GM21447 (cell line): ENCODE measurements around the gene METTL9.
"Not testable (repeated sequence)": the region's sequence is repeated elsewhere in the genome, so short reads cannot be mapped to it uniquely, and the experiment has no call there.

Experiments
- ATAC-seq: cut with Tn5 transposase; IDR thresholded peaks from one replicate; pipeline ENCODE4 v1.9.1; 2021; ENCODE audit not compliant: unreplicated experiment

METTL9 gene

DNA sequence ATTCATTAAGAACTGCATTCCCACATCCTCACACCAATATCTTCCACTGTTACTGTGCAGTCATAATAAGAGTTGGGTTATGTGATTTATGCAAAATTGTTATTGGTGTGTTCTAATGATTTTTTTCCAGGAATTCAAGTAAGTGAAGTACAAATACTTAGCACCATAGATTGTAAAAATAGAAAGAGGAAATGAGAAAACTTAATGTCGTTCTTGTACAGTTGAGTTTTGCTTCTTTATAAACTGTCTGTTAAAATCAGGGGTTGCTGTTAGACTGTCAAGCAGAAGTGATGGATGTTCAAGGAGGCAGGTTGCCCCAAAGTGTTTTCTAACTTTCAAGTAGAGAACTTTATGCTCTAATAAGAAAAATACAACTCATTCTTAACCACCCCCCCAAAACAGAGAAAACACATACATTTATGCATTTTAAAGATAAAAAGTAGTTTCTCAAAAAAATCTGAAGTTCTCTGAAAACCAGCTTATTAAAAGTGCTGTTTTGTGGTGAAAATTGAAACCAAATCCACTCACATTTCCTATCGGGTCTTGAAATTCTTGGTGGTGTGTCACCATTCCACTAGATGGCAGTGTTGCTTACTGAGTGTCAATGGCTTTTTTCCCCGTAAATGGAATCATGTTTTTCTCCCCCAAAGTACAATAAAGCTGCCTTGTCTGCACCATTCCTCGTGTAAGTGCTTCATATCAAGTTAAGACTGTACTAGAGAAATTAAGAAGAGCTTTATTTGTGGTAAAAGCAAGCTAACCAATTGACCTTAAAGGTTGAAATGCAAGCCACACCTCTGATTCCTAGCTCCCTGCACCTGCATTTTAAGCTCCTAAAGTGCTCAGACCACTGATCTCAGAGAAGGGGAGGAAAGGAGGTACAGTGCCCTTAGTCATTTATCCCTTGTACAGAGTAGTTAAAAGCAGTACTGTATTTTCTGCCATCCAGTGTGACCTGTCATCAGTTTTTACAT lies 57.7 kb downstream of the METTL9 start:
- peak; percentile 70 for ATAC-seq

DNA sequence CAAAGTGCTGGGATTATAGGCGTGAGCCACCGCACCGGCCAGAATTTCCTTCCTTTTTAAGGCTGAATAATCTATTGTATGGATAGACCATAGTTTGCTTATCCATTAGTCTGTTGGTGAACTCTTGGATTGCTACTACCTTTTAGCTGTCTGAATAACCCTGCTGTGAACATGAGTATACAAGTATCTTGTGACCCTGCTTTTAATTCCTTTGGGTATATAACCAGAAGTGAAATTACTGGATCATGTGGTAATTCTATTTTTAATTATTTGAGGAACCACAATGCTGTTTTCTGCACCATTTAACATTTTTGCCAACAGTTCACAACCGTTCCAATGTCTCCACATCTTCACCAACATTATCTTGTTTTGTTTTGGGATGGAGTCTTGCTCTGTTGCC lies 59.7 kb downstream of the METTL9 start:
- ATAC-seq = no peak

DNA sequence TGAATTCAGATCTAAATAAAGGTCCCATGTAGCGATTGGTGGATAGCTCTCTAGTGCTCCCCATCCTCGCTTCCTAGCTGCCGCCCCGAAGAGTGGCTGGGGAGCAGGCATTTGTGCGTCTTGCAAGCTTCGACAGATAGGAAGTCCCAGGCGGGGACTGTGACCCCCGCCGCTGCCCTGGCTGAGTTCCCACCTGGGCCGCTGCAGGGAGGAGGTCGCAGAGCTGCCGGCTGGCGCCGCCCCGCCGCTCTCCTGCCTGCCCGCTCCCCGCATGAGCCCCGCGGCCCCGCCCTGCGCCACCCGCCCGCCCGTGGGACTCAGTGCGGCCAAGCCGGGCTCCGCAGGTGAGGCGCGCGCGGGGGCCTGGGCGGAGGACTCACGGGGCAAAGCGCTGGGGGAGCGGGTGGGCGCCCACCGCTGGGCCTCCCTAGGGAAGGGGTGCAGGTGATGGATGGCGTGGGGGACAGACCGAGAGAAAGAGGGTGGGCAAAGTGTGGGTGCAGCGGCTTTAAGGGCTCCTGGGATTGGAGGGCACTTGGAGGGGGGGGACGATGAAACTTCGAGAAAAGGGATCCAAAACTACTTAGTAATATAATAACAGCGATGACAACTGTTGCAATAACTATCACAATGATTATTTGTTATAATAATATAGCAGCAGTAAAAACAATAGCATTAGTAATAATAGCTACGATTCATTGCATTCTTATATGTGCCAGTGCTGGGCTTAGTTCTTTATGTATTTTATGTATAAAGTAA lies 64.7 kb downstream of the METTL9 start, which contains the start of gene OTOA:
OTOA (plus strand) TSS at position 80 of the 759 bp plus-strand sequence. CDS start 14,547 bp downstream, outside the sequence.
- ATAC-seq = no peak

DNA sequence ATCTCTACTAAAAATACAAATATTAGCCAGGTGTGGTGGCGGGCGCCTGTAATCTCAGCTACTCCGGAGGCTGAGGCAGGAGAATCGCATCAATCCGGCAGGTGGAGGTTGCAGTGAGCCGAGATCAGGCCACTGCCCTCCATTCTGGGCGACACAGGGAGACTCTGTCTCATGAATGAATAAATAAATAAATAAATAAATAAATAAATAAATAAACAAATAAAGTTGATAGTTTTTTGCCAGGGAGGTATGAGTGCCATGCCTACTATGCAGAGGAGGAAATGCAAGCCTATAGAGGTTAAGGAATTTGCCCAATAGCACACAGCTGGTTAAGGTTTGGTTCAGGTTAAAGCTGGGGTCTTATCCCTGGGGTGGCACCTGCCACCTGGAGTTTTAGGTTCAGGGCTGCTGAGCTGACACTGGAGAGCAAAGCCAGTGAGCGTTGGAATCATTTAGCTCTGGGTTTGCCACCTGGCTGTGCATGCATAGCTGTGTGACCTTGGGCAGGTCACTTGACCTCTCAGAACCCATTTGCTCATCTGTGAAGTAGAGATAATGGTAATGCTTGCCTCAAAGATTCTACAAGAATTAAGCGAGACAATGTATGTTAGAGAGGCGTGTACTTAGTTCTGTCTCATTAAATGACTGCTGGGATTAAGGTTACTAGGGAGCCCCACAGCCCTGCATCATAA lies 65.6 kb downstream of the METTL9 start:
- no peak for ATAC-seq

DNA sequence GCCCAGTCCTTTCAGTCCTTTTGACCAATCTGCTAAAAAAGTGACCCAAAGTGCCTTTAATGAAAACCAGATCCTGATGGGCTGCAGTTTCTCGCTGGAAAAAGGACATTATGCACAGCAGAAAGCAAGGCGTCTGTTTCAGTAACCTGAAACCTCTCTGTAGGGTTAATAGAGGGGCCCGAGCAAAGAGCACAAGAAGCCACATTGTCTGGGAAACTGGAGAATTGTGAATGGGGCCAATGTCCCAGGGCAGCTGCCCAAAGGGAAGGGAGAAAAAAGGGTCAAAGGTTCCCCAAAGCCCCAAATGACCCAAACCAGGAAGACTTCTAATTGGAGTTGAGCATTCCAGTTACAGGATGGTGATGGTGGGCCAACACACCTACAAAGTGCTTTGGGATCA lies 67.4 kb downstream of the METTL9 start:
- ATAC-seq = no peak

DNA sequence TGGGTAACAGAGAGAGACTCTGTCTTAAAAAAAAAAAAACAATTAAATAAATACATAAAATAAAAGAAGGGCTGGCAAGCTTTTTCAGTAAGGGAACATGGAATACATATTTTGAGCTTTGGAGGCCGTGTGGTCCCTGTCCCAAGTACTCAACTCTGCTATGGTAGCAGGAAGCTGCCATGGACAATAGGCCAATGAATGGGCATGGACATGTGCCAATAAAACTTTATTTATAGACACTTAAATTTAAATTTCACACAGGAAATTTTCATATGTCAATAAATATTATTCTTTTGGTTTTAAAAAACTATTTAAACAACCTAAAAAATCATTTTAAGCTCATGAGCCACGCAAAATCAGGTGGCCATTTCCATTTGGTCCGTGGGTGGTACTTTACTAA lies 68.2 kb downstream of the METTL9 start:
- no peak for ATAC-seq

DNA sequence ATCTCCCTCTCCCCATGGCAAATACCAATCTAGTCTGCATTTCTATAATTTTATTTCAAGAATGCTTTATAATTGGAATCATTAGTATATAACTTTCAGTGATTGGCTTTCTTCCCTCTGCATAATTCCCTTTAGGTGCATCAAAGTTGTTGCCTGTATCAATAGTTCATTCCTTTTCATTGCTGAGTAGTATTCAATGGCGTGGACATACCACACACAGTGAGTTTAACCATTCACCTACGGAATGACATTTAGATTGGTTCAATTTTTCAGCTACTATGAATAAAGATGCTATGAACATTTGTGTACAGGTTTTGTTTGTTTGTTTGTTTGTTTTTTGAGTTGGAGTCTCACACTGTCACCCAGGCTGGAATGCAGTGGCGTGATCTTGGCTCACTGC lies 74.1 kb downstream of the METTL9 start:
- no peak for ATAC-seq

DNA sequence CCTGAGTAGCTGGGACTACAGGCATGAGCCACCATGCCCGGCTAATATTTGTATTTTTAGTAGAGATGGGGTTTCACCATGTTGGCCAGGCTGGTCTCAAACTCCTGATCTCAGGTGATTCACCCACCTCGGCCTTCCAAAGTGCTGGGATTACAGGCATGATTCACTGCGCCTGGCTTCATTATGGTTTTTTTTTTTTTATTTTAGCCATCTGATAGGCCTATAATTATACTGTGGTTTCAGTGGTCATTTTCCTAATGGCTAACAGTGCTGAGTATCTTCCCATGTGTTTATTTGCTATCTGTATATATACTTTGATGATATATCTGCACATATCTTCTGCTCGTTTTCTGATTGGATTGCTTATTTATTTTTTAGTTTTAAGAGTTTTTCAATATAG lies 75.1 kb downstream of the METTL9 start:
- ATAC-seq = not testable (repeated sequence)

DNA sequence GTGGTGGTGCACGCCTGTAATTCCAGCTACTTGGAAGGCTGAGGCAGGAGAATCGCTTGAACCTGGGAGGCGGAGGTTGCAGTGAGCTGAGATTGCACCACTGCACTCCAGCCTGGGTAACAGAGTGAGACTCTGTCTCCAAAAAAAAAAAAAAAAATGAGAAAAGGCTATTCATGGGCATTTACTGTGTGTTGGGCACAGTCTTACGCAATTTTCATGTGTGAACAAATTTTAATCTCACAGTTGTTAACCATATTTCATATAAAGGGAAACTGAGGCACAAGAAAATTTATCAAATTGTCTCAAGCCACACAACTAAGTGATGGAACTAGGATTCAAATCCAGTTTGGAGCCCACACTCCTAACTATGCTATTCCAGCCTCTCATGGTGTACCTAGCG lies 81.3 kb downstream of the METTL9 start:
- ATAC-seq = not testable (repeated sequence)

DNA sequence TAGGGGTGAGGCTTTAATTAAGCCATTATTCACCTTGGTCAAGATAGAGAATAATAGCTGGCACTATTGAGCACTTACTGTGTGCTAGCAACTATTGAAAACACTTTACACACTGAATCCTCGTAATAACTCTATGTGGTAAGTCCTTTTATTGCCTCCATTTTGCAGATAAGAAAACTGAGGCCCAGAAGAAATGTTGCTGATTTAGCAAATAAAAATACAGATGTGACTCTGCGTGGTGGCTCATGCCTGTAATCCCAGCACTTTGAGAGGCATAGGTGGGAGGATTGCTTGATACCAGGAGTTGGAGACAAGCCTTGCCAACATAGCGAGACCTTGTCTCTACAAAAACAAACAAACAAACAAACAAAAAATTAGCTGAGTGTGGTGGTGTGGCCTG lies 83.8 kb downstream of the METTL9 start:
- ATAC-seq = no peak

DNA sequence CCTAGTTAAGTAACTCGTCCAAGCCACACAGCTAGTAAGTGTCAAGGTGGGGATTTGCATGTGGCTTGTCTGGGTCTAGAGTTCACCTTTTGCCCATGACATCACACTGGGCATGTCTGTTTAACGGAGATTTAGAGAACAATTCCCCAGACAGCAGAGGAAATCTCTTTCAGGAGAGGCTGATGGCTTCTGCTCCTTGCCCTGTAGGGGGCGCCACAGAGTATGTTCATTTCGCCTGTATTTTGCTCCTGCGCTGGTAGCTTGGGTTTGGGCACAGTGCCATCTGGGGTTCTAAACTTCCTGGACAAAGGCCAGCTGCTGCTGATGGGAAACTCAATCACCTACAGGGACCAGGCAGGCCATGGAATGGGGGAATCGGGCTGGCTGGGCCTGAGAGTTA lies 84.8 kb downstream of the METTL9 start:
- no peak for ATAC-seq

DNA sequence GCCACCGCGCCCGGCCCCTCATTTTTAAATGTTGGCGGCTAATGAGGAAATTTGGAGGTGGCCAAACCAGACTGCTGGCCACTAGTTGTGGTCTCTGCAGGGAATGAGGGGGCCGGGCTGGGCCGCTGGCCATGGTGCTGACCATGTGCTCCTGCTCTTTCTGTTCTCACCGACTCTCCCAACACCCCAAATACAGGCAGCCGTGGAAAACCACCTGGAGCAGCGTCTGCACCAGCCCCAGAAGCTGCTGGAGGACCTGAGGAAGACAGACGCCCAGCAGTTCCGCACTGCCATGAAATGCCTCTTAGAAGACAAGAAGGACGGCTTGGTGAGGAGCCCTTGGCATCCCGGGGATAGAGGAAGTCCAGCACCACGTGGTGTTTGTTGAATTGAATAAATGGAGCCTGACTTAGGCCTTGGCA lies 85.7 kb downstream of the METTL9 start:
- ATAC-seq = no peak

DNA sequence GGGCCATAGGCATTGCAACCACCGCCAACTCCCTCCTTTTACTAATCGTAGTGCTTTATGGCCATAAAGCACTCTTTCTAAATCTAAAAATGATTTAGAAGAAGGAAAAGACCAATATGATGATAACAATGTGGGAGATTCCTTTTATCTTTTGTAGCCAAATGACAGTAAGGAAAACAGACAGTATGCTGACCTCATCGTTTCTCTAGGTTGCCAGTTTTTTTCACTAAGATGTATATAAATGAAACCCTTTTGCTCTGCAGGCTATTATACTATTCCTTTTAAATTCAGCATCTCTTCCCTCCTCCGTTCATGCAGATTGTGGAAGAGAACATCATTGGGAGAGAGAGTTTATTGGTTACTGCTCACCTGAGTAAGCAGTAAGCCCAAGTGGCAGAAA lies 89.7 kb downstream of the METTL9 start:
- ATAC-seq = no peak

DNA sequence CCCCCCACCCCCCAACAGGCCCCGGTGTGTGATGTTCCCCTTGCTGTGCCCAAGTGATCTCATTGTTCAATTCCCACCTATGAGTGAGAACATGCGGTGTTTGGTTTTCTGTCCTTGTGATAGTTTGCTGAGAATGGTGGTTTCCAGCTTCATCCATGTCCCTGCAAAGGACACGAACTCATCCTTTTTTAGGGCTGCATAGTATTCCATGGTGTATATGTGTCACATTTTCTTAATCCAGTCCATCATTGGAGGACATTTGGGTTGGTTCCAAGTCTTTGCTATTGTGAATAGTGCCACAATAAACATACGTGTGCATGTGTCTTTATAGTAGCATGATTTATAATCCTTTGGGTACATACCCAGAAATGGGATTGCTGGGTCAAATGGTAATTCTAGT lies 91.6 kb downstream of the METTL9 start:
- not testable (repeated sequence) for ATAC-seq

DNA sequence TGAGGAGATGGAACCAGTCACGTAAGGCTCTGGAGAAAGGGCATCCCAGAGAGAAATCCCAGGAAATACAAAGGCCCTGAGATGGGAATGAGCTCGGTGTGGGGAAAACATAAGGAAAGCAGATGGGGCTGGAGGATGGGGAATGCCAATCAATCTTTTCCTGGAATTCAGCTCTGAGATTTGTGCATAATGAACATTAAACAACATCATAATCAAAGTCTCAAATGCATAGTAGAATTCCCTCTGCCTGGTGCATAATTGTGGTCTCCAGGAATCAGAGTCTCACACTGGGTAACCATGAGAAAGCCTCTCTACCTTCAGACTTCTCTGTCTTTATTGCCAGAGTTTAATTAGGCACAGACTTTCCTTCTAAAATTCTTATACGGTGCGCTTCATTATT lies 95.2 kb downstream of the METTL9 start:
- no peak for ATAC-seq

DNA sequence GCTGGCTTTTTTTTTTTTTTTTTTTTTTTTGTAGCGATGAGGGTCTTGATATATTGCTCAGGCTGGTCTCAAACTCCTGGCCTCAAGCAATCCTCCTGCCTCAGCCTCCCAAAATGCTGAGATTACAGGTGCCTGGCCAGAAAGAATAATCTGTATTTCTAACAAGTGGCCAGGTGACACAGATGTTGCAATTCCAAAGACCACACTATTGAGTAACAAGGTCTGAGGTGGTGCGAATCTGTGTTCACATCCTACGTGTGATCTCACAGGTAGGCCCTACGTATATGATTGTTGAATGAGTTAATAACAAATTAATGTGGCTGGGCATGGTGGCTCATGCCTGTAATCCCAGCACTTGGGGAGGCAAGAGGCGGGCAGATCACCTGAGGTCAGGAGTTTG lies 97.7 kb downstream of the METTL9 start:
- ATAC-seq = no peak

DNA sequence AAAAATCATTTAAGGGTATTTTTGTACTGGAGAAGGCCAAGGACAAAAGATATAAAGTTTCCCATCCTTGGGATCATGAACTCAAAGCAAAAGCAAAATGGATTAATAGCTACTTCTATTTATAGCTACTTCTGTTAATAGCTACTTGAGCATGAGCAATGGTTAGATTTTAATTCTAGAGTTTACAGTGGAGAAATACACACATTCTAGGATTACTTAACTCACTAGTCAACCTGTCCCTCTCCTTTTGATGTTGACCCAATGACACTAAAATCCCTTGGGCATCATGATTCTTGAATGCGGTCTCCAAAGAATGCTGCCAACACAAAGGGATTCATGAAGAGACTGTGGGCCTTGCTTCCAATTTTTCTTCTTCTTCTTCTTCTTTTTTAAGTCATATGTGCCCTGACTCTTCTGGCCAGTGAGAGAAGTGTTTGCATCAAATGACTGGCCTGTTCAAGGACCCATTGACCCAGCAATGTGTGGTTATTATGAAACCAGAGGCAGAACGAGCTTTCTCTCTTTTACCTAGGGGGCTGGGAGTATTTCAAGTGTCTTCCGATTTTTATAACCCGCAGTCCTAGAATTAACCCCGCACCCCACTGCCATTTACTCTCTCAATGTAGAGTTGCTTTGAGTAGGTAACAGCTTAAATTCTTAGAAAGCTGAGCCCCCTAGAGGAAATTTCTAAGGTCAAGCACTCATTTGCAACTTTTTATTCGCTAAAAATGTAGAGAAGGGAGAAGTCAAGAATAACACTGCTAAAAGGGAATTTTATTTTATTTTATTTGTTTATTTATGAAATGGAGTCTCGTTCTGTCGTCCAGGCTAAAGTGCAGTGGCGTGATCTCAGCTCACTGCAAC lies 99.0 kb downstream of the METTL9 start:
- no peak for ATAC-seq

DNA sequence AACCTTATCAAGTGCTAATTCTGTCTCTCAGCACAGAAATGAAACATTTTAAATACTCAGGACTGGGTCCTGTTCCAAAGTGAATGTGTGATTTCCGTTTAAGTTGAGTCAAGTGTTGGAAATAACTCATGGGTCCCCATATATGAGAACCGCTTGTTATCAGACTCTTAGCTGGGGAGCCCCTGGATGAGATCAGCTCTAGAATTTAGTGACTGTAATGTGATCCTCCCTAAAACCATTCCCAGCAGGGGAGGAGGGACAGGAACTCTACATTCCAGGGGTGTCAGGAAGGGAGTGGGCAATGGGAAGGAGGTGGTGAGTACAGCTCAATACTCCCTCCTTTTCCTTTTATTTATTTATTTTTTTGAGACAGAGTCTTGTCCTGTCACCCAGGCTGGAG lies 101.9 kb downstream of the METTL9 start:
- no peak for ATAC-seq

DNA sequence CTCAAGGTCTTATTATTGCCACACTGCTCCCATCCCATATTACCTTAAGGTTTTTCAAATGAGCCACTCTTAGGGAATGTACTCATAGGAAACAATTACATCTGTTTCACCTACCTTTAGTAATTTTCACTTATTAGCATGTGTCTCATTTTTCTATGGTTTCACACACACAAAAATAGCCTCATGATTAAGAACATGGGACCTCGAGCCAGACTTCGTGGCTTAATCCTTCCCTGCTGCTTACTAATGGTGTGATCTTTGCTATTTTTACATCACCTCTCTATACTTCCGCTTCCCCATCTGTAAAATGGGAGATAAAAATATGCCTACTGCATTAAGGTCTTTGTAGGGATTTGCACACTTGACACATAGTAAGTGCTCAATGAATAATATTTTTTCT lies 102.9 kb downstream of the METTL9 start:
- ATAC-seq = no peak

DNA sequence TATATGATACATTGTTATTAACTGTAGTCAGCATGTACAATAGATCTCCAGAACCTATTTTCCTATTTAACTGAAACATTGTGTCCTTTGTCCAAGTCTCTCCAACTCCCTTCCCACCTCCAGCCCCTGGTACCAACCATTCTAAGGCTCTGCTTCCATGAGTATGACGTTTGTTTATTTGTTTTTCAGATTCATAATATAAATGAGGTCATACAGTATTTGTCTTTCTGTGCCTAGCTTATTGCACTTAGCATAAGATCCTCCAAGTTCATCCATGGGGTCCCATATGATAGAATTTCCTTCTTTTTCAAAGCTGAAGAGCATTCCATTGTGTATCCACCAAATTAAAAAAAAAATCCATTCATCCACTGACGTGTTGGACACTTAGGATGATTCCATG lies 103.8 kb downstream of the METTL9 start:
- no peak for ATAC-seq
